GM21529 (cell line): Measurements from ENCODE around the gene RXRA.

Experiments
- ATAC-seq: cut with Tn5 transposase; IDR thresholded peaks from one replicate; pipeline ENCODE4 v1.9.1; 2021; ENCODE audit not compliant: unreplicated experiment

The RXRA gene

DNA sequence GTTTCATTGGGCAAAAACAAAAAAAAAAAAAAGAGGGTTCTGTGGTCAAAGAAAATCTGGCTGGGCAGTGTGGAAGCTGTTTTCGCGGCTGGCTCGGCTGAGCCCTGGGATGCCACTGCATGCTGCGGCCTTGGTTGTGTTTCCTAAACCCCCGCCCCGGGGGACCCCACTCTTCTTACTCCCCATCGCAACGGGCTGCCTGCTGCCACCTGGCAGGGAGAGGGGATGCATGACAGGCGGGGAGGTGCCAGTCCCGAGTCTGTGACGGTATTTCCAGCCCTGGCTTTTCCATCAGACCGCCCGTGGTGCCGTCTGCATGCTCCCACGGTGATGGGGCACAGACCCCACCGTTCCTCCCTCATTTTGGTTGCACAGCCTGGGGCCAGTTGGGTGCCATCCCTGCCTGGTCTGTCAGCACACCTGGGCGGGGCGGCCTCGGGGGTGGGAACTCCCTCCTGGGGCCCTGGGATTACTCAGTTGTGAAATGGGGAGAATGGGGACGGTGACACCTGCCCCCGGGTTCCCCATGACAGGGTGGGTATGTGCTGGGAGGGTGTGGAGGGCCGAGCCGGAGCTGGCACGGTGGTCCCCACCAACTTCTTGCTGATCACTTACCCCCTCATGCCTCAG lies 101.0 kb downstream of the RXRA start:
- ATAC-seq = no peak

DNA sequence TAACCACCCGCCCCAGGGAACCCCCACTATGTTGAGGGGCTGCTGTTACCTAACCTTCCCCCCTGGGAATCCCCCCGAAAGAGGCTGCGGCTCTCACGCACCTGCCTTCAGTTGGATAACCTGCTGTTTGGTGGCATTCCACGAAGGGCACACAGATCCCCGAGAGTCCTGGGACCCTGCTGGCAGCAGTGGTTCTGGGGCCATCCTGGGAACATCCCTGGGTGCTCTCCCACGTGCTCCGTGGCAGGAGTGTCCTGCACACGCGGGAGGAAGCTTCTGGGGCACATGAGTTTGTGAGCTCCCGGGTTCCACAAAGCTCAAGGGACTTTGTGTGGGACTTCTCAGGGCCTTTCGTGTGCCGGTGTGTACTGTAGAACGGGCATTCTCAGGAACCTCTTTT lies 102.3 kb downstream of the RXRA start:
- ATAC-seq = no peak

DNA sequence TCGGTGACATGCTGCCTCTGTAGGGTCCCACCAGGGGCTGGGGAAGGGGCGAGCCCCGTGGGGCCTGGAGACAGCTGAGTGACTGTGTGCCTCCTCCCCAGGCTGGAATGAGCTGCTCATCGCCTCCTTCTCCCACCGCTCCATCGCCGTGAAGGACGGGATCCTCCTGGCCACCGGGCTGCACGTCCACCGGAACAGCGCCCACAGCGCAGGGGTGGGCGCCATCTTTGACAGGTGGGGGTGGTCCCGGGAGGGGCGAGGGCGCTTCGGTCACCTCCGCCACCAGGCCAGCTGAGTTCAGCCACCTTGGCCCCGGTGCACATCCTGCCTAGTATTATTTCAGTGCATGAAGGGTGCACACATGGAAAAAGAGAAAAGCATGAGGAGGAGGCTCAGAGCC lies 102.8 kb downstream of the RXRA start:
- ATAC-seq = no peak

DNA sequence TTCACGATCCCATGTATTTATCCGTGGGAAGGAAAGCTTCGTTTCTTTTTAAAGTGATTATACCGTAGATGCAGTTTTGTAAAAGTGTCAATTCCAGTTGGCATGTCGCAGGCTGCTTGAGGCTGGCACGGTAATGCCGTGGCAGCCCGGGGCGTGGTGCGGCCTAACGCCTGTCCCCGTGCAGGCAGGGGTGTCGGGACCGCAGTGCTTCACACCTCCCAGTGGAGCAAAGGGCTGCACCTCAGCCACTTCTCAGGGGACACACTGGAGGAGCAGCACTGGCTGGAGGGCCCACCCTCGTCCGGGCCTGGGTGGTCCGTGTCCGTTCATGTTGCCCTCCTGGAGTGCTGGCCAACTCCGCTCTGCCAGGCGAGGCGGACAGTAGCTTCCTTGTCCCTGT lies 103.2 kb downstream of the RXRA start:
- no peak for ATAC-seq

DNA sequence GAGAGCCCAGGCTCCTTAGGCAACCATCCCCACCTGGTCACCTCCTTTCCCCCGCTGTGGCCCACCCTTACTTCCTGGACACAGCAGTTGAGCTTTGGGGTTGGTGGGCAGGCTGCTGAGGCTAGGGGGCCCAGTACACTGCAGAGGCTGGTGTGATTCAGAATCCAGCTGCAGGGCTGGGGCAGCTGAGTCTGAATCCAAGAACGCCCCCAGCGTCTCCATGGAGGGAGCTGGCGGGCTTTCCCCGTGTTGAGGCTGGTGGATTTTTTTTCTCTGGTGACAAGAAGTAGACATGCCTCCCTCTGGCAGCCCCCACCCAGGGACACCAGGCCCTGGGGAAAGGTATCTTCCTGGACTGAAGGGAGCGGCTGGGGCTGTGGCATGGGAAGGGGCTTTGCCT lies 104.8 kb downstream of the RXRA start:
- ATAC-seq = no peak

DNA sequence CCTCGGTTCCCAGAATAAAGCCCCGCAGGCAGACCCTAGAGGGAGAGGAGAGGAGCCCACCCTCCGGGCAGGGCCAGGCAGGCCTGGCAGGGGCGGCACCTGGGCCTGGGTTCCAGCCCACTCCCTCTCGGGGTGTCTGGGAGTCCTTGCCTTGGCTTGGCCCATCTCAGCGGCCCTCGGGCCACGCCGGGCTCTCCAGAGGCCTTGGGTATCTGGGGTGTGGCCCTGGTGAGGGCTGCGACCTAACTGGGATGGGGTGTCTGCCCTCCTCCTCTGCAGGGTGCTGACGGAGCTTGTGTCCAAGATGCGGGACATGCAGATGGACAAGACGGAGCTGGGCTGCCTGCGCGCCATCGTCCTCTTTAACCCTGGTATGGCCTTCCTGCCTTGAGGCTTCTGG lies 105.4 kb downstream of the RXRA start:
- no peak for ATAC-seq

DNA sequence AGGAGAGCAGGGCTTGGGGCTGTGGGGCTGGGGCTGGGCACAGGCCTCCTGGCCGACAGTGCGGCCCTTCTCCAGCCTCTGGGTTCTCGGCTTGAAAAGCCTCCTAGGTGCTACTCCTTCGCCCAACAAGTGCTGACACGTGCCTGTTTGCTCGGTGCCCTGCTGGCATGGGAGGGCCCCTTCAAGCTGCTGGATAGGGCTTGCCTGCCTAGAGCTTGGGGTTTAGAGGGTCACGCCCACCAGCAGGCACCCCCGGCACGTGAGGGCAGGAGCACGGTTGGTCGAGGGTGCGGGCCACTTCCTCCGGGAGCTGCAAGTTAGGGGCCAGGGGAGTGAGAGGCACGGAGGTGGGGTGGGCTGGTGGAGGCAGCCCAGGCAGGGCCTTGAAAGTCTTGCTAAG lies 106.2 kb downstream of the RXRA start:
- ATAC-seq = no peak

DNA sequence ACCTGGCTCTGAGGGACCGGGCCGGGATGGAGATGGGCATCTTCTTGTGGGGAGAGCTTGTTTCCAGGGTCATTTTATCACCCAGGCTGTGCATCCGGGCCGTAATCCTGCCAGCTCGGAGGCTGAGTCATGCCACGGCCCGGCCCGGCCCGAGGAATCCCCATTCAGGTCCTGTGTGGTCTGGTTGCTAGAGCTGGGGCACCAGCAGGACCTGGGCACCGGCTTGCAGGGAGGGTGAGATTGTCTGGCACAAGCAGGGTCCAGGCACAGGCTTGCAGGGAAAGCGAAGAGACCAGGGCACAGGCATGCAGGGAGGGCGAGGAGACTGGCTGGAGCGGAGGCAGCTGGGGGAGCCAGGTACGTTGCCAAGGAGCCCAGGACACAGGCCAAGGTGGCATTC lies 106.8 kb downstream of the RXRA start:
- ATAC-seq = no peak

DNA sequence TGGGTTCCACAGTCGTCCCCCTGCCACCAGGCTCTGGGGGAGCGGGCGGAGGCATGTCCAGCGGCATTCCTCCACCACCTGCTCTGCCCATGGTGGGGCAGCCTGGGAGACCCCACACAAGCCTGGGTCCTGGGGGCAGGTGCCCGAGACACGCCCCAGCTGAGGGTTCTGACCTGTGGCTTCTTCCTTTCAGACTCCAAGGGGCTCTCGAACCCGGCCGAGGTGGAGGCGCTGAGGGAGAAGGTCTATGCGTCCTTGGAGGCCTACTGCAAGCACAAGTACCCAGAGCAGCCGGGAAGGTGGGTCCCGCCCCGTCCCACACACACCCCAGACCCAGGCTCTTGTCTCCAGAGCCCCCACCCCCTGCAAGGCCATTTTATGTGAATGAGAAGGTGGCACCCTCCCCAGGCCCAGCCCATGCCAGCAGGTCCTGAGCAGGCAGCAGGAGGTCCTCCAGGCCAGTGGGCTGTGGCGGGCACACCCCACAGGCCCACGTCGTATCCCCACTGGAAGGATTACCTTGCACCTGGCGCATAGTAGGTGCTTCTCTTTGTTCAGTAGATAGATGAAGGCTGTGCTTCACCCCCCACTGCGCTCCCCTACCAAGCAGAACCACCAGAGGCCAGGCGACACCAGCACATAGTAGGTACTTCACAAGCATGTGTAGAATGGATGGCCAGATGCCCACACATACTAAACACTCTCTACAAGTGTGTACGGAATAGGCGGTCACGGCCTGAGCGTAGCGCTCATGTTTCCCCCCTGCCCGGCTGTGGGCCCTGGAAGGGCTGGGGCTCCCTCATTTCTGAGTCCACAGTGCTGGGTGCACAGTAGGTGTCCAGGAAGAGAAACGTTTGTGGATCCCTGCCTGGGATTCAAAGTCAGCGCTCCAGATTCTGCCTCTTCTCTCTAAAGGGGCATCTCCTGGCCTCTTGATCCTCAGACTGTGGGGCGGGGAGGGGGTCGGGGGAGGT lies 107.9 kb downstream of the RXRA start:
- ATAC-seq = no peak

DNA sequence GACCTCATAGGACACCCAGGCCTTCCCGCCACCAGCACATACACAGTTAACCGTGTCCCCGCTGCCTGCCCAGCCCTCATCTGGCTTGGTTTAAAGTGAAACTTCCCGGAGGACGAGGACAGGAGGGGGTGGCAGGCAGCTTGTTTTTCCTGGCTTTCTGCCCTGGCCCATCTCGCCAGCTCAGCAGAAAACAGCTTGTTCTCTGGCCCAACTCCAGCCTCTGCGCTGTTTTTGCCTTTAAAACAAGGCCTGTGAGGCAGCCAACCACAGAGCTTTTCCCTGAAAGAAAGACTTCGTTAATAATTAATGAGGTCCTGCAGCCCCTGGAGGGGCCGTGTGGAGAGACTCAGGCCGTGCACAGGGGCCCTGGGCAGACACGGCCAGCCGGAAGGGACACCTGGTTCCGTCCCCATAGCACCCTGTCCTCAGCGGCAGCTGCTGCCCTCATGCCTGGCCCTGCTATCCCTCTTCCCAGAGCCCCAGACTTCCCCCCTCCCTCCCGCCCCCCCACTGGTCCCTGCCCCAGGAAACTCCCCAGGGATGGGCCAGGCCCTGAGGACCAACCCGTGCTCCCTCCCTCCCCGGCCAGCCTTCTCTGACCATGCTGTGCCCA lies 108.7 kb downstream of the RXRA start:
- ATAC-seq = no peak

DNA sequence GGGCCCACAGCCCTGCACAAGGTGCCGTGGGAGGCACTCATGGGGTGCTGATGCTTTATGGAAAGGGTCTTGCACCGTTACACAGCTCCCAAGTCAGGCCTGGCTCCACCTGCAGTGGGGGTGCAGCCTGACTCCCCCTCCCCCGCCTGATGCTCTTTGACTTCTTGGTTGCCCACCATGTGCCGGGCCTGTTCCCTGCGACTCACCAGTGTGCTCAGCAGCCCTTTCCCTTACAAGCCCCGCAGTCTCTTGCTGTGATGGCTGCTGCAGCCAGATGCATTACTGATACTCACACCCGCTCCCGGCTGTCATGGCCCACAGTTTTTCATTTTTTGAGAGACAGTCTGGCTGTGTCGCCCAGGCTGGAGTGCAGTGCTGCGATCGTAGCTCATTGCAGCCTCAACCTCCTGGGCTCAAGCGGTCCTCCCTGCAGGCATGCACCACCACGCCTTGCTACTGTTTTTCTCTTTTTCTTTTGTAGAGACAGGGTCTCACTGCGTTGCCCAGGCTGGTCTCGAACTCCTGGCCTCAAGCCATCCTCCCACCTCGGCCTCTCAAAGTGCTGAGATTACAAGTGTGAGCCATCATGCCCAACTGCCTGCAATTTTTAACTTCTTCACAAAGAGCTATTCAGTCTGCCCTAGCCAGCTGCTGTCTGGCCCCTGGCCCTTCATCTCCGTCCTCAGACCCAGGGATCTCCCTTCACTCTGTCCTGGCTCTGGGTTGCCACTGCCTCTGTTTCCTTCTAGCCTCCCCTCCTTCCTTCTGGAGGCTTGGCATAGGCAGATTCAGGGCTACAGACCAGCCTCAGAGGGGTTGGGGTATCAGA lies 109.5 kb downstream of the RXRA start:
- ATAC-seq = no peak

DNA sequence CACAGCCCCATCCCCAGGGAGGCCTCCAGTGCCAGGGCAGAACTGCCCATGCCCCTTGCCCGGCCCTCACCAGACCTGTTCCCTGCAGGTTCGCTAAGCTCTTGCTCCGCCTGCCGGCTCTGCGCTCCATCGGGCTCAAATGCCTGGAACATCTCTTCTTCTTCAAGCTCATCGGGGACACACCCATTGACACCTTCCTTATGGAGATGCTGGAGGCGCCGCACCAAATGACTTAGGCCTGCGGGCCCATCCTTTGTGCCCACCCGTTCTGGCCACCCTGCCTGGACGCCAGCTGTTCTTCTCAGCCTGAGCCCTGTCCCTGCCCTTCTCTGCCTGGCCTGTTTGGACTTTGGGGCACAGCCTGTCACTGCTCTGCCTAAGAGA lies 110.1 kb downstream of the RXRA start:
- no peak for ATAC-seq

DNA sequence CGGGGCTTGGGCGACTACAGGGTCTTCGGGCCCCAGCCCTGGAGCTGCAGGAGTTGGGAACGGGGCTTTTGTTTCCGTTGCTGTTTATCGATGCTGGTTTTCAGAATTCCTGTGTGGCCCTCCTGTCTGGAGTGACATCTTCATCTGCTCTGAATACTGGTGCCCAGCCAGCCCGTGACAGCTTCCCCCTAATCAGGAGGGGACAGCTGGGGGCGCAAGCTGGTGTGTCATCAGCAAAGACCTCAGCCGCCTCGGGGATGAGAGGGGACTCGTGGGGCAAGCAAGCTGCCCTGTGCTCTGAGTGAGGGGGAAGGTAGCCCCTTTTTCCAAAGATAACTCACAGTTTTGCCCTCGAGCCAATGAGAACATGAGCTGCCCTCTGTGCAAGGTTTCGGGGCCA lies 110.7 kb downstream of the RXRA start:
- no peak for ATAC-seq

DNA sequence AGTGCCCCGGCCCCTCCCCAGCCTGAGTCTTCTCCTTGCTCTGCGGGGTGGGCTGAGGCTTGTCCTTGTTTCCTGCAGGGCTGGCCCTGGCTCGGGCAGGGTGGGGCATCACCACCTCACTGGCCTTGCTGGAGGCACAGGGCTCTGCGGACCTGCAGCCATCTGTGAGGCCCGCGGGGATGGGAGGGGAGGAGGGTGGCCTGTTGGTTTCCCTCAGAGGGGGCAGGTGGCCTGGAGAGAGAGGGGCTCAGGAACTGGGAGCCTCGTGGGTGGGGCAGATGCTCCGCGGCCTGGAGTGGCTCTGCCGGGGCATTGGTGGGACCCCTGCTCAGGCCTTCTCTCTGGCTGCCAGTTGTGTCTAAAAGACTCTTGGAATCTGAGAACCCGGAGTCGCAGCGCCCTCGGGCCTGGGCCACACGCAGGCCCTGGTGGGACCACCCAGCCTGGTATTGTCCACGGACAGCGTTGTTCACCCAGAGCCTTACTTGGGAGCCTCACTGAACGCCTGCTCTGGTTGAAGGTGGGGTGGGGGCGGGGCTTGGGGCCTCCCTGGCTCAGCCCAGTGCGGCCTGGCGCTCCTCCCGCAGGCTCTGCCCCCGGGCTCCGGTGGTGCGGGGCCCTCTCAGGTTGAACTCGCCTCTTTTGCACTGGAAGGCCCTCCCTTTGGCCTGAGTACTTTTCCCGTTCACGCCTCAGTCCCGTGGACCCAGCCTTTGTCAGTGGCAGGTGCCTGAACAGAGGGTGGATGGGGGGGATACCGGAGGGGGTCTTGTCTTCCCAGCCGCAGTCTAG lies 111.3 kb downstream of the RXRA start:
- ATAC-seq = no peak

DNA sequence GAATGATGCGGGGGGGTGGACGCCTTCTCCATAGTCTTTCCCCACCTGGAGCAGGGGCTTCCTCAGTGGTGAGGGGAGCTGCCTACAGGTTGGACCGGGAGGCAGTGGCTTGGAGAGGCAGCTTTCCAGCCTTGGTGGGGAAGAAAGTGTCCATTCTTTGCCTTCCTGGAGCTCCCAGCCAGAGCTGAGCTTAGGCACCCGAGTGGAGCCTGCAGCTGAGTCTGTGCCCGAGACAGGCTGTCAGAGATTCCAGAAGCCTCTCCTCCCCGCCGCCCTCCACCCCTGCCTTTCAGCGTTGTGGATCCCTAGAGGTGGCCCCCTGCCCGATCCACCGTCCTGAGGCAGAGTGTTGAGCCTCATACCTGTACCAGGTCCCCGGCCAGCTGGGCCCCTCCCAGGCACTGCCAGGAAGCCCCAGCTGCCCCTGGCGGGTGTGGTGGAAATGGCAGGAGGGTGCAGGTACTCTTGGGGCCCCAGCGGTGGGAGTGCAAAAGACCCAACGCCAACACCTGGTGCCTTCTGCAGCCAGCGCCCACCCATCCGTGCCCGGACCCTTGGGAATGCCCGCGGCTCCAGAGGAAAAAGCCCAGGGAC lies 112.0 kb downstream of the RXRA start:
- ATAC-seq = no peak

DNA sequence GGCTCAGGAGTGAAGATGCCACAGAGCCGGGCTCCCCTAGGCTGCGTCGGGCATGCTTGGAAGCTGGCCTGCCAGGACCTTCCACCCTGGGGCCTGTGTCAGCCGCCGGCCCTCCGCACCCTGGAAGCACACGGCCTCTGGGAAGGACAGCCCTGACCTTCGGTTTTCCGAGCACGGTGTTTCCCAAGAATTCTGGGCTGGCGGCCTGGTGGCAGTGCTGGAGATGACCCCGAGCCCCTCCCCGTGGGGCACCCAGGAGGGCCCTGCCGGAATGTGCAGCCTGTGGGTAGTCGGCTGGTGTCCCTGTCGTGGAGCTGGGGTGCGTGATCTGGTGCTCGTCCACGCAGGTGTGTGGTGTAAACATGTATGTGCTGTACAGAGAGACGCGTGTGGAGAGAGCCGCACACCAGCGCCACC lies 113.1 kb downstream of the RXRA start:
- no peak for ATAC-seq

DNA sequence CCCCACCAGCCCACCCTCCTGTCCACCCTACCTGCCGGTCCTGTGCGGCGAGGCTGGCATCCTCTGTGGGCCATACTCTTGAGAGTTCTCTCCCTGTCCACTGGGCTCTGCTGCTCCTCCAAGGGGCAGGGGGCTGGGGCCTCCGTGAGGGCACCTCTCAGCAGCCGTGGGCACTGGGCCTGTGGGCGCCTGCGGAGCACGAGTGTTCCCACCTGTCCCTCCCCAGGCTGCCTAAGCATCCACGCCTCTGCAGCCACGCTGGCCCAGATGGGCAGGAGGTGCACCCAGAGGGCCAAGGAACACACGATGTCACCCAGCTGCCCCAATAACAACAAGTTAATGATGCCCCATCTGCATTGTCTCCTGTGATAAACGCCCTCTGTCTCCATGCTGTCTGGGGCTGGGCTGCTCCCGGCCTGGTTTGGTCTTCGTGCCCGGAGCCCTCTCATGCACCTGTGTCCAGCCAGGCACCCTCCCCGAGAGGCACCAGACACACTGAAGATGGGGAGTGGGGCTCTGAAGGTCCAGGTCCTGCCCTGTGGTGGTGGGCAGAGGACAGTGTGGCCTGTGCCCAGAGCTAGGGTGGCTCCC lies 114.5 kb downstream of the RXRA start:
- no peak for ATAC-seq

DNA sequence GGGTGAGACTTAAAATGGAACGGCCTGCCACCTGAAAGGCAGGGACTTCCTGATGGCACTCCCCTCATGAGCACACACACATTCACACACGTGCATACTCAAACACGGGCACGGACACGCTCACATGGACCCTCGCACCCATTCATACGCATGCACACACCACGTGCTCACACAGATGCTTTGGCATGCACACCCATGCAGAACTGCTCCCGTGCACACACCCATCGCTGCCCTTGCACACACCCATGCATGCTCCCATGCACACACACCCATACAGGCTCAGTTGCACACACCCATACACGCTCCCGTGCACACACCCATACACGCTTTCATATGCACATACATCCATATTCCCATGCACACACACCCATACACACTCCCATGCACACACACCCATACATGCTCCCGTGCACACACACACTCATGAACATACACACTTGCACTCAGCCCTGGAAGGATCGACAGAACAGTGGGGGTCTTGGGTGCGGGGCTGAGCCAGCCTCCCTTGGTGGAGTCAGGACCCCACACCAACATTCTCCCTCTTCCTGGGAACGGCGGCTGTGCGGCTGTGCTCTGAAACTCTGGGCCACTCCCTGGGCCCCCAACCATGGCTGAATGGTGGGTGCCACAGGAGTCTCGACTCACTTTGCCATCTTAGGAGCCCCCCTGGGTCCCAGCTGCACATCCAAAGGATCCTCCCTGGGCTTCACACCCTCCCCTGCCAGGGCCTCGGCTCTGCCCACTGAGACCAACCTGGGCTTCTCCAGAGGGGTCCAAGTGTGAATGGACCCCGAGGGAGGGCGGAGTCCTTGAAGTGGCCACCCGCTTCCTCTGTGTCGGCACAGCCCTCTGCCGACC lies 115.2 kb downstream of the RXRA start:
- no peak for ATAC-seq

DNA sequence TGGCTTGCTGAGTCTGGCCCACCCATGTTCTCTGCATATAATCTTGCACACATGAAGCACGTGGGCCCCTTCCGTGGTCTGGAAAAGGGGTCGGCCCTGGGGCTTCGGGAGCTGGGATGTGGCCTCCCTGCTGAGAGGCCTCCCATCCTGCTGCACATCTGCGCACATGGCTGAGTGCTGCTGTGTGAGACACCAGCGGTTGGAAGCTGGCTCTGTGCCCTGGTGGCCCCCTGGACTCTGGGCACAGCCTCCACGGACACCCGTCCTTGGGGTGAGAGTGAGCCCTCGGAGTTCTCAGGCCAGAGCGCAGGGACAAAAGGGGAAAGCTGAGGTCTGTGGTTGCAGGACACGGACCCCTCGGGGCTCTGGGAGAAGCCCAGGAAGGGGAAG lies 115.8 kb downstream of the RXRA start:
- no peak for ATAC-seq
